BJ (cell line): ENCODE measurements around the gene ATP1A3. TPM values are rescaled to one million over a fixed set of nuclear protein-coding genes. Genes with fewer than 3 reads are reported as not detected.

ENCODE experiments used
- CTCF ChIA-PET: fragments of 350-600 bp; formaldehyde crosslinking; extraction: SDS; loops from one replicate; lab custom pipeline; 2021; ENCODE audit warnings: antibody characterized with exemption, inconsistent platforms; lab: Yijun Ruan, JAX
- POLR2A ChIA-PET: fragments of 300-600 bp; sonication (Branson Sonifier 250); formaldehyde crosslinking; extraction: SDS; loops from one replicate; lab custom pipeline; 2021; ENCODE audit warnings: antibody characterized with exemption; lab: Charles Lee
- DNase-seq: peaks from one replicate; pipeline ENCODE4 v3.0.0-alpha.2; 2011; ENCODE audit warnings: low read depth
- H3K27me3 ChIP-seq: 2 replicates; pipeline ENCODE4 v1.6.0; 2011; ENCODE audit warnings: low read length; ENCODE audit not compliant: control insufficient read depth, insufficient read depth
- H3K36me3 ChIP-seq: 2 replicates; pipeline ENCODE4 v1.5.1; 2011; ENCODE audit warnings: low read length; ENCODE audit not compliant: control insufficient read depth, insufficient read depth
- H3K4me3 ChIP-seq: 2 replicates; pipeline ENCODE4 v1.5.1; 2011; ENCODE audit warnings: low read depth, mild to moderate bottlenecking, control low read depth, low read length
- polyA plus RNA-seq: library from polyadenylated mRNA; depleted of rRNA; stranded (reverse); fragments of >200 nt; gene quantifications from 2 replicates; pipeline ENCODE4 v1.2.3, GENCODE V29; 2011
- TF ChIP-seq, protein P1 (sequence below): IDR thresholded peaks from 2 replicates; pipeline ENCODE4 v1.5.1; 2011; ENCODE audit warnings: low read depth, mild to moderate bottlenecking, control low read depth, inconsistent platforms, low read length, moderate library complexity; ENCODE audit not compliant: insufficient read depth

ATP1A3 gene
- polyA plus RNA-seq, 1 experiment, result 0.32 TPM

DNA sequence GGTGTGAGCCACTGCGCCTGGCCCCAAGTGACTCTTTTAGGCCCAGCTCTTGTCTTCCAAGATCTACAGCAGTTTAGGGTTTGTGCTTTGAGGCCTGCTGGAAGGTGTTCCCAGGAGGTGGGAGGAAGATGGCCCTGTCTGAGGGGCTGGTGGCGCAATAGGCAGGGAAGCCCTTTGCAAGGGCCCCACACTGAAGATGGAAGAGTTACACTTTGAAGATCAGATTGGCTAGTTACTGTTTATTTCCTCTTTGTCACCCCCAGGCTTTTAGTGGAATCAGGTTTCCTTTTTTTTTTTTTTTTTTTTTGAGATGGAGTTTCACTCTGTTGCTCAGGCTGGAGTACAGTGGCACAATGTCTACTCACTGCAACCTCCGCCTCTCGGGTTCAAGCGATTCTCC lies 33.1 kb downstream of the ATP1A3 start:
- no peak for DNase-seq
- CTCF ChIA-PET, result interaction anchor here (1.3 to 1.5 kb wide), 2 partner anchors 65 to 74 kb away, joined by 3 to 5 read pairs; no protein-coding TSS in a partner anchor
- H3K27me3 ChIP-seq, result no peaks in the 10 kb centered on the region
- POLR2A ChIA-PET, result interaction anchor here (0.6 kb wide), 1 partner anchor 103 kb away, joined by 4 read pairs; no protein-coding TSS in a partner anchor
- TF ChIP-seq, protein P1, sequence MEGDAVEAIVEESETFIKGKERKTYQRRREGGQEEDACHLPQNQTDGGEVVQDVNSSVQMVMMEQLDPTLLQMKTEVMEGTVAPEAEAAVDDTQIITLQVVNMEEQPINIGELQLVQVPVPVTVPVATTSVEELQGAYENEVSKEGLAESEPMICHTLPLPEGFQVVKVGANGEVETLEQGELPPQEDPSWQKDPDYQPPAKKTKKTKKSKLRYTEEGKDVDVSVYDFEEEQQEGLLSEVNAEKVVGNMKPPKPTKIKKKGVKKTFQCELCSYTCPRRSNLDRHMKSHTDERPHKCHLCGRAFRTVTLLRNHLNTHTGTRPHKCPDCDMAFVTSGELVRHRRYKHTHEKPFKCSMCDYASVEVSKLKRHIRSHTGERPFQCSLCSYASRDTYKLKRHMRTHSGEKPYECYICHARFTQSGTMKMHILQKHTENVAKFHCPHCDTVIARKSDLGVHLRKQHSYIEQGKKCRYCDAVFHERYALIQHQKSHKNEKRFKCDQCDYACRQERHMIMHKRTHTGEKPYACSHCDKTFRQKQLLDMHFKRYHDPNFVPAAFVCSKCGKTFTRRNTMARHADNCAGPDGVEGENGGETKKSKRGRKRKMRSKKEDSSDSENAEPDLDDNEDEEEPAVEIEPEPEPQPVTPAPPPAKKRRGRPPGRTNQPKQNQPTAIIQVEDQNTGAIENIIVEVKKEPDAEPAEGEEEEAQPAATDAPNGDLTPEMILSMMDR, result no peak
- H3K4me3 ChIP-seq, result no peak overlapping the region
- H3K36me3 ChIP-seq, result peaks cover 6% of the 10 kb centered on the region

- H3K4me3 ChIP-seq, result peak within 1 kb of the TSS; percentile 100
- ChIA-PET CTCF (interaction anchor here (1.4 to 3.6 kb wide), 3 partner anchors 18 to 87 kb away, joined by 3 to 20 read pairs (median 18); no protein-coding TSS in a partner anchor), POLR2A (no interaction called here)
- H3K36me3 ChIP-seq, result peaks cover 13% of the 10 kb centered on the region
- H3K27me3 ChIP-seq, result no peaks in the 10 kb centered on the region
- DNase-seq, result peak; percentile 52
- TF ChIP-seq, protein P1, result peak; percentile 36
Observed at GRCh38 chr19:41959056-41960053, 34.7 kb downstream of the ATP1A3 start, which contains the start of gene RABAC1. TSS of gene RABAC1 (minus strand) at chr19:41959321. CDS start at chr19:41959292, 29 bp downstream.

DNA sequence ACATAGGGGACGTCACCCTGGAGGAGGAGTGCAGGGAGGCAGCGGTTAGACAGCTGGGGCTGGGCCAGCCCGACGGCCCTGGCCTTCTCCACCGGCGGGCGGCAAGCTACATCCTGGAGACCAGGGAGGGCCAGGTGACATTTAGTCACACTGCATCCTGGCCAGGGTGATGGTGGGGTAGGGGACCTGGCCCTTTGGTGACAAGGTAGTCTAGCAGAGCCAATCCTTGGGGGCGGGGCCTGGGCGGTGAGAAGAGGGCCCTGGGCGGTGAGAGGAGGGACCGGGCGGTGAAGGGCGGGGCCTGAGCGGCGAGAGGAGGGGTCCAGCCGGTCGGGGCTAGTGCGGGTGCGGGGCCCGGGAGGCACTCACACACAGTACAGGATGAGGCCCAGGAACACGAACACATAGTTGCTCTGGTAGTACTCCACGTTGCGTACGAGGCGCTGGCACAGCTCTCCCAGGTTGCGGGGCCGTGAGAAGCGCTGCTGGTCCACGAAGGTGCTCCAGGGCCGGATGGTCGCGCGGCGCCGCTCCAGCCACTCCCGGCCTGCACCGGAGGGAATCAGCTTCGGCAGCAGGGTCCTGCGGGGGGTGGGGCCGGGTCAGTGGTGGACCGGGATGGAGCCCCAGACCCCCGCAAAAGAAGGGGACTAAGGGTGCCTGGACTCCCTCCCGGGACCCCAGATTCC lies 35.5 kb downstream of the ATP1A3 start:
- peaks cover 13% of the 10 kb centered on the region for H3K36me3 ChIP-seq
- peak overlapping the region; percentile 100 for H3K4me3 ChIP-seq
- TF ChIP-seq, protein P1, result no peak
- DNase-seq, result no peak
- ChIA-PET CTCF (interaction anchor here (0.6 to 3.6 kb wide), 13 partner anchors 12 to 227 kb away, joined by 3 to 20 read pairs (median 3); partner anchors contain the start of gene RPS19), POLR2A (interaction anchor here (0.6 to 0.7 kb wide), 2 partner anchors 10 to 12 kb away, joined by 3 read pairs; no protein-coding TSS in a partner anchor)
- no peaks in the 10 kb centered on the region for H3K27me3 ChIP-seq

DNA sequence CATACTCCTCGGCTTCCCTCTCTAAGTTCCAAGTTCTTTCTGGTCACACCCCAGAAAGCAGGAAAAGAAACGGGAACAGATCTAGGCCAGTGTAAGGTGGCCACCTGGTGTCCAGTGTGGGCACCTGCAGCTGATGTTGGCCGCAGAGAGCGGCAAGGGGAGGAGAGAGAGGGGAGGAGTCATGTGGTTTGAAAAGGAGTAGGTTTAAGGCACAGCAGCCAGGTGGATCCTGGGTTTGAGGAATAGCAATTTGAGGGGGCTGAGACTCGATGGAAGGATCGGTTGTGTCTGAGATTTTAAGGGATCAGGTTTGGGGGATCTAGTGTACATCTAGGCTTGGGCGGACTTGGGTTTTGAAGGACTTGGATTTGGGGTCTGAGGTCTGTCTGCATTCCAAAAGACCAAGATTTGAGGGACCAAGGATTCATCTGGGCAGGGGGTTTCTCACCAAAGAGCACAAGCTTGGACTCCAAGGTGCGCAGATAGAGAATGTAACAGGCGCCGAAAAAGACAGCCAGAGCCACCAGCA lies 36.1 kb downstream of the ATP1A3 start:
- peak overlapping the region; percentile 100 for H3K4me3 ChIP-seq
- H3K27me3 ChIP-seq, result no peaks in the 10 kb centered on the region
- peaks cover 13% of the 10 kb centered on the region for H3K36me3 ChIP-seq
- peak; percentile 26 for DNase-seq
- CTCF ChIA-PET, result interaction anchor here (0.6 to 3.6 kb wide), 15 partner anchors 11 to 227 kb away, joined by 3 to 20 read pairs (median 3); partner anchors contain the start of gene RPS19
- TF ChIP-seq, protein P1, result peak; percentile 89
- POLR2A ChIA-PET, result interaction anchor here (0.6 kb wide), 1 partner anchor 12 kb away, joined by 3 read pairs; no protein-coding TSS in a partner anchor
